Esophagus muscularis mucosa (tissue), 4 donors: ENCODE measurements around the gene PPM1D.

Experiments used
- CTCF ChIP-seq, 3 experiments: fragments of 200-600 bp in 2 of 3; fragments of 450-650 bp in 1 of 3; sonication (generic) in 2 of 3; IDR thresholded peaks; one replicate each; pipeline ENCODE4 v1.5.1; 2017 to 2019; ENCODE audit warnings: antibody characterized with exemption in 3 of 3, mild to moderate bottlenecking in 2 of 3, moderate library complexity in 1 of 3
- EP300 ChIP-seq: sonication (generic); formaldehyde crosslinking; IDR thresholded peaks from one replicate; pipeline ENCODE4 v1.6.1; 2017; ENCODE audit warnings: antibody characterized with exemption
- POLR2A ChIP-seq: fragments of 450-650 bp; IDR thresholded peaks from one replicate; pipeline ENCODE4 v1.6.1; 2017; ENCODE audit warnings: antibody characterized with exemption, moderate library complexity, mild to moderate bottlenecking, low read depth
- POLR2AphosphoS5 ChIP-seq, 2 donors: sonication (generic); formaldehyde crosslinking; IDR thresholded peaks; one replicate each; pipeline ENCODE4 v1.6.1; 2017; ENCODE audit warnings: antibody characterized with exemption in 2 of 2

DNA sequence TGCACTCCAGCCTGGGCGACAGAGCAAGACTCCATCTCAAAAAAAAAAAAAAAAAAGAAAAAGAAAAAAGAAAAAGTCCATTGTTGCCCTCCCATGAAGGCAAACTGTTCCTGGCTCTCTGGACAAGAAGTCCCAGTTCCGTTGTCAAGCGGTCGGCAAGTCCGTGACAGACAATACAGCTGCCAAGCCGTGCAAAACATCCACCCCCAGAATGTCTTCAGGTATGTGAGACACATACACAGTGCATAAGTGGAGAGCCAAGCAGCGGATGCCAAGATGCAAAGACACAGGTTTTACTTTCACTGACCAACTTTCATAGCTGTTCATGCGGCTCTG is 40.4 kb upstream of the PPM1D start:
- TF ChIP-seq CTCF (IDR thresholded peaks at IDR 0.05), result no peak
- no peak for TF ChIP-seq POLR2A
- TF ChIP-seq POLR2AphosphoS5 (IDR thresholded peaks at IDR 0.05), result no peak
- no peak for TF ChIP-seq EP300
